ENCODE results near the gene CDHR5.

CDHR5 gene

GRCh38 chr11:581342-581741, 43.4 kb downstream of the CDHR5 start:
- no peak for DNase-seq

- no peak for DNase-seq
These were observed 44.7 kb downstream of the CDHR5 start for GRCh38 chr11:579830-580601.

- no peak for DNase-seq
These were observed 46.3 kb downstream of the CDHR5 start for GRCh38 chr11:578276-579035.

GRCh38 chr11:577611-577894, 47.2 kb downstream of the CDHR5 start:
- no peak for DNase-seq

- DNase-seq = no peak
These were observed 47.7 kb downstream of the CDHR5 start for GRCh38 chr11:576811-577610.

- DNase-seq = peak; percentile 96
These were observed 48.6 kb downstream of the CDHR5 start, which contains the start of gene PHRF1 for GRCh38 chr11:575996-576768. Gene PHRF1 (plus strand): TSS chr11:576470. CDS start chr11:581513, 5,043 bp downstream.

- no peak for DNase-seq
These were observed 49.3 kb downstream of the CDHR5 start for GRCh38 chr11:575313-575995.

GRCh38 chr11:574632-575312, 50.0 kb downstream of the CDHR5 start:
- peak; percentile 7 for DNase-seq

GRCh38 chr11:574031-574570, 50.7 kb downstream of the CDHR5 start:
- peak; percentile 54 for DNase-seq

- no peak for DNase-seq
These were observed 51.5 kb downstream of the CDHR5 start for GRCh38 chr11:573146-573759.

GRCh38 chr11:571802-572185, 53.0 kb downstream of the CDHR5 start:
- no peak for DNase-seq

GRCh38 chr11:569158-569885, 55.4 kb downstream of the CDHR5 start:
- peak; percentile 4 for DNase-seq

GRCh38 chr11:568306-569157, 56.2 kb downstream of the CDHR5 start:
- peak; percentile 95 for DNase-seq

GRCh38 chr11:567629-568292, 57.0 kb downstream of the CDHR5 start:
- DNase-seq = peak; percentile 21

- DNase-seq = no peak
These were observed 57.6 kb downstream of the CDHR5 start for GRCh38 chr11:567011-567628.
